Measurements from ENCODE around the gene HIGD1B. TPM values are rescaled to one million over a fixed set of nuclear protein-coding genes. Genes with fewer than 3 reads are reported as not detected.
A peak's percentile ranks its signal among the peaks of the same experiment; 100 is the strongest.

Gene HIGD1B
- total and polyA plus RNA-seq, 2 of the 13 experiments (the other 11 are each of a cell fraction or from before 2014, with no cell fraction given), result not detected

DNA sequence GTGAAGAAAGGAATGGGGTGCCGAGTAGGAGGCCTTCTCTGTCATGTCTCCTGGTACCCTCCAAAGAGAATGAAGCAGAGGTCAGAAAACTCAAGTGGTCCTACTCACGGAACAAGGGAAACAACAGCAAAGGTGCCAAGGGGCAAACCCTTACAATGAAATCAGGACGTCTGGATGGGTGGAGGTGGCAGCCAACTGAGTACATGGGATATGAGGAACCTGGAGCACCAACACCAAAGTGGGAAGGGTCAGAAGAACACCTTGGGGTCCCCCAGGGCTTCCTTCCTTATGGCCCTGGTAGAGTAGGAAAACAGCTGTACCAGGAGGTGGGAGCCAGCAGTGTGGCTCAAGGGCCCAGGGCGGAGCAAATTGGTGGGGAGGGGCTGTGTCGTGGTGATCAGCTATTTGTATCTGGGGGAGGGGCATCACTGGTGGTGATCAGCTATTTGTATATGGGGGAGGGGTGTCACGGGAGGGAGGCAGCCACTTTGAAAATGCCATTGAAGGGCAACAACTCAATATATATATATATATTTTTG is 643 bp downstream of the HIGD1B start:
- FAIRE-seq, result no peak
- Histone ChIP-seq H3K27me3 (ENCODE audit: control insufficient read depth in 1 of 2, insufficient read depth in 2 of 2, low read length in 2 of 2) (no peaks in the 10 kb centered on the region), H2AFZ (ENCODE audit: low read length) (no peak overlapping the region), H3K4me2 (ENCODE audit: low read depth, low read length) (no peak overlapping the region), H3K36me3 (replicated peaks in 1 of 2; ENCODE audit: control insufficient read depth in 1 of 2, insufficient read depth in 2 of 2, low read length in 2 of 2) (peaks cover 17 to 33% of the 10 kb centered on the region in 2 experiments), H3K4me3 (replicated peaks in 1 of 3; ENCODE audit: insufficient read depth in 1 of 3, low read depth in 2 of 3, low read length in 3 of 3) (no peak overlapping the region), H3K9ac (ENCODE audit: insufficient read depth, low read depth, low read length) (no peak overlapping the region), H4K20me1 (ENCODE audit: insufficient read depth, low read length) (no peaks in the 10 kb centered on the region; the same call in 1 of the 2 replicates), H3K4me1 (ENCODE audit: insufficient read depth, low read length) (peaks cover 14% of the 10 kb centered on the region; the same call in 1 of the 2 replicates), H3K79me2 (ENCODE audit: insufficient read depth, low read length) (no peaks in the 10 kb centered on the region), H3K9me3 (ENCODE audit: low read length) (no peaks in the 10 kb centered on the region), H3K27ac (ENCODE audit: extremely low read length, insufficient read depth, low read length) (no peak overlapping the region)
- in situ Hi-C loops (cut with HindIII; ENCODE audit: extremely low pct_ligation_motif_present, low pct_unique_long_range_greater_than_20kb) (no loop called here), intact Hi-C loops (cut with micrococcal nuclease; ENCODE audit: unreplicated experiment) (no loop called here)
- POLR2A ChIA-PET, result no interaction called here
- 88% methylated on average over 6 of the region's 6 CpGs for WGBS (ENCODE audit: low lambda C conversion rate)
- DNase-seq (ENCODE audit: low spot score), result no peak
- peak; percentile 9 for TF ChIP-seq AGO2 (optimal IDR thresholded peaks at IDR 0.05; ENCODE audit: low read depth, low read length)
- no peak for TF ChIP-seq ZEB1 (IDR thresholded peaks at IDR 0.05; ENCODE audit: insufficient replicate concordance, low read depth)
- no peak for TF ChIP-seq SALL1 (CRISPR knock-in tag; IDR thresholded peaks at IDR 0.05)
- peak; percentile 63 for TF ChIP-seq POLR2G (IDR thresholded peaks at IDR 0.05; ENCODE audit: low read depth, low read length)
- no peak for TF ChIP-seq ZFX (CRISPR knock-in tag; IDR thresholded peaks at IDR 0.05; ENCODE audit: low read depth)
- TF ChIP-seq FOXC1 (CRISPR knock-in tag; IDR thresholded peaks at IDR 0.05; ENCODE audit: borderline replicate concordance), result no peak
- no peak for TF ChIP-seq ZC3H4 (CRISPR knock-in tag; IDR thresholded peaks at IDR 0.05; ENCODE audit: borderline replicate concordance)
- TF ChIP-seq SPEN (CRISPR knock-in tag; IDR thresholded peaks at IDR 0.05; ENCODE audit: low read depth), result no peak
- no peak for TF ChIP-seq ZC3H13 (CRISPR knock-in tag; IDR thresholded peaks at IDR 0.05)
- TF ChIP-seq JDP2 (CRISPR knock-in tag; IDR thresholded peaks at IDR 0.05; ENCODE audit: borderline replicate concordance), result no peak
- TF ChIP-seq, protein P1, sequence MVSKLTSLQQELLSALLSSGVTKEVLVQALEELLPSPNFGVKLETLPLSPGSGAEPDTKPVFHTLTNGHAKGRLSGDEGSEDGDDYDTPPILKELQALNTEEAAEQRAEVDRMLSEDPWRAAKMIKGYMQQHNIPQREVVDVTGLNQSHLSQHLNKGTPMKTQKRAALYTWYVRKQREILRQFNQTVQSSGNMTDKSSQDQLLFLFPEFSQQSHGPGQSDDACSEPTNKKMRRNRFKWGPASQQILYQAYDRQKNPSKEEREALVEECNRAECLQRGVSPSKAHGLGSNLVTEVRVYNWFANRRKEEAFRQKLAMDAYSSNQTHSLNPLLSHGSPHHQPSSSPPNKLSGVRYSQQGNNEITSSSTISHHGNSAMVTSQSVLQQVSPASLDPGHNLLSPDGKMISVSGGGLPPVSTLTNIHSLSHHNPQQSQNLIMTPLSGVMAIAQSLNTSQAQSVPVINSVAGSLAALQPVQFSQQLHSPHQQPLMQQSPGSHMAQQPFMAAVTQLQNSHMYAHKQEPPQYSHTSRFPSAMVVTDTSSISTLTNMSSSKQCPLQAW (CRISPR knock-in tag; IDR thresholded peaks at IDR 0.05), result no peak
- no peak for TF ChIP-seq THAP11 (CRISPR knock-in tag; IDR thresholded peaks at IDR 0.05)
- TF ChIP-seq, protein P2, sequence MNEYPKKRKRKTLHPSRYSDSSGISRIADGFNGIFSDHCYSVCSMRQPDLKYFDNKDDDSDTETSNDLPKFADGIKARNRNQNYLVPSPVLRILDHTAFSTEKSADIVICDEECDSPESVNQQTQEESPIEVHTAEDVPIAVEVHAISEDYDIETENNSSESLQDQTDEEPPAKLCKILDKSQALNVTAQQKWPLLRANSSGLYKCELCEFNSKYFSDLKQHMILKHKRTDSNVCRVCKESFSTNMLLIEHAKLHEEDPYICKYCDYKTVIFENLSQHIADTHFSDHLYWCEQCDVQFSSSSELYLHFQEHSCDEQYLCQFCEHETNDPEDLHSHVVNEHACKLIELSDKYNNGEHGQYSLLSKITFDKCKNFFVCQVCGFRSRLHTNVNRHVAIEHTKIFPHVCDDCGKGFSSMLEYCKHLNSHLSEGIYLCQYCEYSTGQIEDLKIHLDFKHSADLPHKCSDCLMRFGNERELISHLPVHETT (CRISPR knock-in tag; conservative IDR thresholded peaks at IDR 0.05), result no peak
- no peak for TF ChIP-seq ZNF776 (CRISPR knock-in tag; IDR thresholded peaks at IDR 0.05)
- TF ChIP-seq ZBTB38 (CRISPR knock-in tag; IDR thresholded peaks at IDR 0.05), result no peak
- TF ChIP-seq ZNF678 (CRISPR knock-in tag; IDR thresholded peaks at IDR 0.05), result no peak
- TF ChIP-seq, protein P3, sequence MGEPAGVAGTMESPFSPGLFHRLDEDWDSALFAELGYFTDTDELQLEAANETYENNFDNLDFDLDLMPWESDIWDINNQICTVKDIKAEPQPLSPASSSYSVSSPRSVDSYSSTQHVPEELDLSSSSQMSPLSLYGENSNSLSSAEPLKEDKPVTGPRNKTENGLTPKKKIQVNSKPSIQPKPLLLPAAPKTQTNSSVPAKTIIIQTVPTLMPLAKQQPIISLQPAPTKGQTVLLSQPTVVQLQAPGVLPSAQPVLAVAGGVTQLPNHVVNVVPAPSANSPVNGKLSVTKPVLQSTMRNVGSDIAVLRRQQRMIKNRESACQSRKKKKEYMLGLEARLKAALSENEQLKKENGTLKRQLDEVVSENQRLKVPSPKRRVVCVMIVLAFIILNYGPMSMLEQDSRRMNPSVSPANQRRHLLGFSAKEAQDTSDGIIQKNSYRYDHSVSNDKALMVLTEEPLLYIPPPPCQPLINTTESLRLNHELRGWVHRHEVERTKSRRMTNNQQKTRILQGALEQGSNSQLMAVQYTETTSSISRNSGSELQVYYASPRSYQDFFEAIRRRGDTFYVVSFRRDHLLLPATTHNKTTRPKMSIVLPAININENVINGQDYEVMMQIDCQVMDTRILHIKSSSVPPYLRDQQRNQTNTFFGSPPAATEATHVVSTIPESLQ (CRISPR knock-in tag; conservative IDR thresholded peaks at IDR 0.05), result no peak
- TF ChIP-seq, protein P4, sequence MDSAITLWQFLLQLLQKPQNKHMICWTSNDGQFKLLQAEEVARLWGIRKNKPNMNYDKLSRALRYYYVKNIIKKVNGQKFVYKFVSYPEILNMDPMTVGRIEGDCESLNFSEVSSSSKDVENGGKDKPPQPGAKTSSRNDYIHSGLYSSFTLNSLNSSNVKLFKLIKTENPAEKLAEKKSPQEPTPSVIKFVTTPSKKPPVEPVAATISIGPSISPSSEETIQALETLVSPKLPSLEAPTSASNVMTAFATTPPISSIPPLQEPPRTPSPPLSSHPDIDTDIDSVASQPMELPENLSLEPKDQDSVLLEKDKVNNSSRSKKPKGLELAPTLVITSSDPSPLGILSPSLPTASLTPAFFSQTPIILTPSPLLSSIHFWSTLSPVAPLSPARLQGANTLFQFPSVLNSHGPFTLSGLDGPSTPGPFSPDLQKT (CRISPR knock-in tag; IDR thresholded peaks at IDR 0.05; ENCODE audit: borderline replicate concordance), result no peak
- CTCF ChIA-PET (ENCODE audit: low intra/inter-chr PET ratio, low total read pairs), result no interaction called here
- BruUV-seq (replicated peaks), result no TSS peak
- no peak for ATAC-seq

Data from HepG2 (cell line).